Suprapubic skin (tissue), 4 donors: ENCODE data around the gene RACK1. TPM values are rescaled to one million over a fixed set of nuclear protein-coding genes. Genes with fewer than 3 reads are reported as not detected.
A peak's percentile ranks its signal among the peaks of the same experiment; 100 is the strongest.

ENCODE experiments used
- DNase-seq, 2 donors: peaks; one replicate each; pipeline ENCODE4 v3.0.0-alpha.2; 2019; ENCODE audit warnings: low spot score in 2 of 2
- H3K27ac ChIP-seq: fragments of 200-600 bp; sonication (generic); one replicate; pipeline ENCODE4 v1.5.1; 2019
- H3K27me3 ChIP-seq: fragments of 200-600 bp; sonication (generic); one replicate; pipeline ENCODE4 v1.5.1; 2019
- H3K36me3 ChIP-seq: fragments of 200-600 bp; sonication (generic); one replicate; pipeline ENCODE4 v1.5.1; 2019
- H3K4me1 ChIP-seq: fragments of 200-600 bp; sonication (generic); one replicate; pipeline ENCODE4 v1.5.1; 2019
- H3K4me3 ChIP-seq: fragments of 200-600 bp; sonication (generic); one replicate; pipeline ENCODE4 v1.5.1; 2019; ENCODE audit warnings: mild to moderate bottlenecking
- H3K9me3 ChIP-seq: fragments of 200-600 bp; sonication (generic); one replicate; pipeline ENCODE4 v1.5.1; 2019
- EP300 ChIP-seq: sonication (generic); formaldehyde crosslinking; IDR thresholded peaks from one replicate; pipeline ENCODE4 v1.6.1; 2017; ENCODE audit warnings: antibody characterized with exemption
- POLR2A ChIP-seq, 2 donors: fragments of 450-650 bp; IDR thresholded peaks; one replicate each; pipeline ENCODE4 v1.6.1; 2017; ENCODE audit warnings: antibody characterized with exemption in 2 of 2, mild to moderate bottlenecking in 2 of 2, moderate library complexity in 2 of 2
- POLR2AphosphoS5 ChIP-seq, 3 donors: sonication (generic); formaldehyde crosslinking; IDR thresholded peaks; one replicate each; pipeline ENCODE4 v1.6.1; 2017; ENCODE audit warnings: antibody characterized with exemption in 3 of 3
- WGBS: methylation state at CpG from one replicate; pipeline ENCODE4 v1.1.5; 2018; 5-methylcytosine and 5-hydroxymethylcytosine counted together
- total RNA-seq, 4 donors: library from RNA; depleted of rRNA; stranded (reverse); fragments of >200 nt; gene quantifications; one replicate each; pipeline ENCODE4 v1.1.0, GENCODE V29; 2016
- TF ChIP-seq, protein P1 (sequence below), 2 donors: fragments of 200-600 bp in 1 of 2; fragments of 450-650 bp in 1 of 2; sonication (generic) in 1 of 2; IDR thresholded peaks; one replicate each; pipeline ENCODE4 v1.5.1; 2016 to 2019; ENCODE audit warnings: antibody characterized with exemption in 2 of 2, mild to moderate bottlenecking in 1 of 2, moderate library complexity in 1 of 2

The RACK1 gene
- total RNA-seq, 4 donors from 2014 or later, result 2,440 to 4,496 (median 3,996) TPM

DNA sequence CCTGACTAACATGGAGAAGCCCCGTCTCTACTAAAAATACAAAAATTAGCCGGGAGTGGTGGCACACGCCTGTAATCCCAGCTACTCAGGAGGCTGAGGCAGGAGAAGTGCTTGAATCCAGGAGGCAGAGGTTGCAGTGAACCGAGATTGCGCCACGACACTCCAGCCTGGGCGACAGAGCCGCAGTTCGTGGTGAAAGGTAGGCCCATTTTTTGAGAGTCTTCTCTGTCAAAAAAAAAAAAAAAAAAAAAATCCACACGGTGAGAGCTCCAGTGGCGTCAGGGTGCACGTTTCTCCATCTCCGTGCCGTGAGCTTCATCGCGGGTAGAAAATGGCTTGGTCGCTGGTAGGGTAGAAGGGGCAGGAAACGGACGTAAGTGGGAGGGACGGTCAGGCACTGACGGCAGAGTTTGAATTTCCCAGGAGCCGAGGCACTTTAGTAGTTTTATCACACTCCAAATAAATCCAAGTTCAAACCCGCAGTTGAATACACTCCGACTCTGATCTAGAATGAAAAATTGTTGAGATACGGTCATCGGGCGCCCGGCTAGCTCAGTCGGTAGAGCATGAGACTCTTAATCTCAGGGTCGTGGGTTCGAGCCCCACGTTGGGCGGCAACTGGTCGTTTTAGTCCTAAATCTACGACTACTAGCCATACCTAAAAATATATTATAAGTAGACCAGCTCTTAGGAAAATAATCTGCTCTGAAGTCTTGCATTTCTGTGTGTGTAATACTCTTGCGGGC, 36.3 kb downstream of the RACK1 start:
- Histone ChIP-seq H3K27ac (peak overlapping the region; percentile 66), H3K36me3 (no peaks in the 10 kb centered on the region), H3K4me1 (peaks cover 51% of the 10 kb centered on the region), H3K4me3 (peak overlapping the region; percentile 61), H3K9me3 (no peaks in the 10 kb centered on the region), H3K27me3 (no peaks in the 10 kb centered on the region)
- under 1% methylated on average over 36 of the region's 36 CpGs for WGBS
- peak in 1 of 2 donors; percentile 83 for DNase-seq
- no peak for TF ChIP-seq EP300
- TF ChIP-seq, protein P1, sequence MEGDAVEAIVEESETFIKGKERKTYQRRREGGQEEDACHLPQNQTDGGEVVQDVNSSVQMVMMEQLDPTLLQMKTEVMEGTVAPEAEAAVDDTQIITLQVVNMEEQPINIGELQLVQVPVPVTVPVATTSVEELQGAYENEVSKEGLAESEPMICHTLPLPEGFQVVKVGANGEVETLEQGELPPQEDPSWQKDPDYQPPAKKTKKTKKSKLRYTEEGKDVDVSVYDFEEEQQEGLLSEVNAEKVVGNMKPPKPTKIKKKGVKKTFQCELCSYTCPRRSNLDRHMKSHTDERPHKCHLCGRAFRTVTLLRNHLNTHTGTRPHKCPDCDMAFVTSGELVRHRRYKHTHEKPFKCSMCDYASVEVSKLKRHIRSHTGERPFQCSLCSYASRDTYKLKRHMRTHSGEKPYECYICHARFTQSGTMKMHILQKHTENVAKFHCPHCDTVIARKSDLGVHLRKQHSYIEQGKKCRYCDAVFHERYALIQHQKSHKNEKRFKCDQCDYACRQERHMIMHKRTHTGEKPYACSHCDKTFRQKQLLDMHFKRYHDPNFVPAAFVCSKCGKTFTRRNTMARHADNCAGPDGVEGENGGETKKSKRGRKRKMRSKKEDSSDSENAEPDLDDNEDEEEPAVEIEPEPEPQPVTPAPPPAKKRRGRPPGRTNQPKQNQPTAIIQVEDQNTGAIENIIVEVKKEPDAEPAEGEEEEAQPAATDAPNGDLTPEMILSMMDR (IDR thresholded peaks at IDR 0.05), result no peak
- TF ChIP-seq POLR2A (IDR thresholded peaks at IDR 0.05), result no peak
- no peak for TF ChIP-seq POLR2AphosphoS5 (IDR thresholded peaks at IDR 0.05)

DNA sequence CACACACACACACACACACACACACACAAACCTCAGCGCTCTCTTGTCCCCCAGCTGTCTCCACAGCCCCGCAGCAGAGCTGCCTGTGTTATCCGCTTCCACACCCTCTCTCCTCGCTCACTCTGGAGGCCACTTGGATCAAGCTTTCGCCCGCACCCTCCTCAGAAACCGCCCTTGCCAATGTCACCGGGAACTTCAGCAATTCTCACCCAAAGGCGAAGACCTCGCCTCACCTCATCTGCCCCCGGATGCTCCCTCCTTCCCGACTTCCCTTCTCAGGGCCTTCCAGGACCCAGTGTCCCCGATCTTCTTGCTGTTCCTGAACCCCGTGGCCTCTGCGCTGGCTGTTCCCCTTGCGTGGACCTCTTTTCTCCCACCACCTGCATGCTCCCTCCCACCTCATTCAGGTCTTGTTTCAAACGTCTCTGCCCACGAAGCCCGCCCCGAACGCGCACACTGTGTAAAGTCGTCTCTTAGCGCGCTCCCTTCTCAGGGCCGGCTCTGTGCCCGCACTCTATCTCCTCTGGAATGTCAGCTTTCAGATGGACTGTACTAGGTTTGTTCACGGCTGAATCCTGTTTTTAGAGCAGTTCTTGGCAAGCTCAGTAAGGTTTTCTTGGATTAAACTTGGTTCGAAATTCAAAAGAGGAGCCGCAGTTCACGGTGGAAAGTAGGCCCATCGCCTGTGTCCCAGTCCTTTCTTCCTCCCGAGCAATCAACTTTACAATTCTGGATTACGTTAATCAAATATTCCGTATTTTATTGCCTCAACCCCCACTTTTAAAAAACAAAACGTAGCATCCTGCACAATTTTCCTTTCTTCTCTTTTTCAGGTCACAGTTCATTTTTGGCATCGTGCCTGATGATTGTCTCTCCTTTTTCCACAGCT, 37.7 kb downstream of the RACK1 start:
- DNase-seq, result peak in 1 of 2 donors; percentile 71
- WGBS, result 24% methylated on average over 37 of the region's 37 CpGs

DNA sequence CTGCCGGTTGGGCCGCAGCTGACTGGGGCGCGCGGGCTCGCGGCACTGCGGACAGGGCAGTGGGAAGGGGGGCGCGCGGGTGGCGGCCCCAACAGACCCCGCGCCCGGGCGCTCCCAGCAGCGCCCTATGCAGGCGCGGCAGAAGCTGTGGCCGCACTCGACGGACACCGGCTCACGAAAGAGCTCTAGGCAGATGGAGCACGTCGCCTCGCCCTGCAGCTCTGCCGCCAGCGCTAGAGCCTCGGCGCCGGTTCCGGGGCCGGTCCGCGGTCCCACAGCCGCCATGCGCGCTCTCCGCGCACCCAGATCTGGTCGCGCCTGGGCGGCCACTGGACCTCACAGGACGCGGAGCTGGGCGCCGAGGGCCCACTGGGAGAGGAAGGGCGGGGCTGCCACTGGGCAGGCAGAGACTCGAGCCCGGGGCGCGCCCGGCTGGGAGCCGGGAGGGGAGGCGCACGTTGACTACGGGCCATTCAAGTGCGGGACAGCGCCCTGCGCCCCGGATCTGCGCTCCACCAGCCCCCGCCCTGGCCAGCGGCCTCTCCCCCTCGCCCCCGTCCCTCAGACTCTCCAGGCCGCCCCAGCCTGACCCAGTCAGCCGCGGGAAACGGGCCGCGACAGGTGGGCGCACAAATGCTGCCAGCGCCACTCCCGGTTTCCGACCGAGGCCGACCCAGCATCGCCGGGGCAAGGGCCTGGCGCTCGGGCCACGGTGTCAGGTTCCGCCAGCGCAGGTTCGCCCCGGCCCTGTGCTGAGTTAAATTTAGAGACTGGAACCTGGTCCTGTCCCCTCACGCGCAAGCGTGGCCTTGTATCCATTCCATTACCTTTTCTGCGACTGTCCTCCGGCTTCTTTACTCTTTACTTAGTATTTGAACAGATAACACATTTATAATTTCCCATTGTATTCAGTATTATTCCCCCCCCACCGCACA, 38.6 kb downstream of the RACK1 start, which contains the start of gene TRIM7:
TRIM7 (minus strand) TSS at position 371 of the 935 bp plus-strand sequence; CDS start at position 285, 86 bp downstream.
- H3K9me3 ChIP-seq, result no peaks in the 10 kb centered on the region
- H3K4me3 ChIP-seq, result peak within 1 kb of the TSS; percentile 61
- 10% methylated on average over 7 of the region's 94 CpGs for WGBS
- peaks cover 51% of the 10 kb centered on the region for H3K4me1 ChIP-seq
- peak in 1 of 2 donors; percentile 79 for DNase-seq
- TF ChIP-seq POLR2A (IDR thresholded peaks at IDR 0.05), result no peak
- TF ChIP-seq, protein P1 (IDR thresholded peaks at IDR 0.05), result no peak
- no peak for TF ChIP-seq EP300
- H3K27me3 ChIP-seq, result no peaks in the 10 kb centered on the region
- H3K36me3 ChIP-seq, result no peaks in the 10 kb centered on the region
- peak within 1 kb of the TSS; percentile 71 for H3K27ac ChIP-seq

More for the DNA sequence above, 37.7 kb downstream of the RACK1 start:
- peak overlapping the region; percentile 61 for H3K4me3 ChIP-seq
- H3K27me3 ChIP-seq, result no peaks in the 10 kb centered on the region
- no peaks in the 10 kb centered on the region for H3K9me3 ChIP-seq
- H3K36me3 ChIP-seq, result no peaks in the 10 kb centered on the region
- H3K4me1 ChIP-seq, result peaks cover 51% of the 10 kb centered on the region
- no peak overlapping the region for H3K27ac ChIP-seq
- TF ChIP-seq EP300 (no peak), POLR2A (IDR thresholded peaks at IDR 0.05) (no peak), POLR2AphosphoS5 (IDR thresholded peaks at IDR 0.05) (no peak)
- TF ChIP-seq, protein P1 (IDR thresholded peaks at IDR 0.05), result no peak

DNA sequence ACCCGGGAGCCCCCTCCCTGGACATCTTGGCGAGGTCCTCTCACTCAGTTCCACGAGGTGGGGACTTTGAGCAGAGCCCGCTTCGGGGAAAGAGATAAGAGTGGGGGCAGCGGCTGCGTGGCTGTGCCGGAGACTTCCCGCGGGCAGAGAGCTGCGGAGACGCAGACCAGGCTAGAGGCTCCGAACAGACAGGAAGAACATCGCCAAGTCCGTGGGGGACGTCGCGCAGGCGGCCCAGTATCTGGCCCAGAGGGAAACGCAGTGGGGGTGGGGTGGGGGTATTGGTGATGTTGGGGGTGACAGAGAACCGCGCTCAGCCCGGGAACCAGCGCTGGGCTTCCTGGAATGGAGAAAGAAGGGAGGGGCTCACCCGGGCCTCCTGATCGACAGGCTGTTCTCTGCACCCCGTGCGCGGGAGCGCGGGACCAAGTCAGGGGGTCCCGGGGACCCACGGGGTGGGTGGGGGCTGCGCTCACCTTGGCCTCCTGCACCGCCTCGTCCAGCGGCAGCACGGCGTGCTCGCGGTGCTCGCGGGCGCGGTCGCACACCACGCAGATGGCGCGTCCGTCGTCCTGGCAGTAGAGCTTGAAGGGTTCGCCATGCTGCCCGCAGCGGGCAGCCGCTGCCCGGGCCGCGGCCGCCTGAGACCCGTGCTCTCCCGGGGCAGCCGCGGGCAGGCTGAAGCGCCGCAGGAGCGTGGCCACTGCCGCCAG, 39.4 kb downstream of the RACK1 start:
- Histone ChIP-seq H3K4me1 (peaks cover 51% of the 10 kb centered on the region), H3K4me3 (peak overlapping the region; percentile 61), H3K27ac (peak overlapping the region; percentile 71), H3K9me3 (no peaks in the 10 kb centered on the region), H3K27me3 (no peaks in the 10 kb centered on the region), H3K36me3 (no peaks in the 10 kb centered on the region)
- no peak for TF ChIP-seq POLR2A (IDR thresholded peaks at IDR 0.05)
- TF ChIP-seq, protein P1 (IDR thresholded peaks at IDR 0.05), result no peak
- no peak for TF ChIP-seq EP300
- TF ChIP-seq POLR2AphosphoS5 (IDR thresholded peaks at IDR 0.05), result no peak
- peak in 1 of 2 donors; percentile 72 for DNase-seq
- 0% methylated on average over 2 of the region's 67 CpGs for WGBS
